Activated T-helper 17 cell treated with anti-CD3 and anti-CD28 coated beads, Interleukin-2, amount 50 U/mL, for 72 hours (primary cell): ENCODE results near the gene KIAA1958. TPM values are rescaled to one million over a fixed set of nuclear protein-coding genes. Genes with fewer than 3 reads are reported as not detected.
"Not testable (repeated sequence)": the region's sequence is repeated elsewhere in the genome, so short reads cannot be mapped to it uniquely, and the experiment has no call there.

Source experiments
- ATAC-seq: fragments of 150-1000 bp; cut with Tn5 transposase; replicated peaks from 2 replicates; pipeline ENCODE4 v1.10.0; 2021; ENCODE audit warnings: mild to moderate bottlenecking, moderate library complexity
- H3K27ac Mint-ChIP-seq: one replicate; pipeline ENCODE4 v1.8.0; 2022; ENCODE audit warnings: mixed read lengths
- H3K27me3 Mint-ChIP-seq: one replicate; pipeline ENCODE4 v1.8.0; 2022; ENCODE audit warnings: mixed read lengths
- H3K36me3 Mint-ChIP-seq: one replicate; pipeline ENCODE4 v1.8.0; 2022; ENCODE audit warnings: low read depth, mild to moderate bottlenecking, mixed read lengths
- H3K4me1 Mint-ChIP-seq: one replicate; pipeline ENCODE4 v1.8.0; 2022; ENCODE audit warnings: mixed read lengths
- H3K4me3 Mint-ChIP-seq: one replicate; pipeline ENCODE4 v1.8.0; 2022; ENCODE audit warnings: mild to moderate bottlenecking, mixed read lengths
- H3K9me3 Mint-ChIP-seq: one replicate; pipeline ENCODE4 v1.8.0; 2022; ENCODE audit warnings: mixed read lengths
- total RNA-seq, 2 donors: library from RNA; stranded (reverse); gene quantifications; one replicate each; pipeline ENCODE4 v1.2.3, GENCODE V29; 2022

KIAA1958 gene
- total RNA-seq, 2 donors from 2014 or later = 10.0 to 12.5 TPM

DNA sequence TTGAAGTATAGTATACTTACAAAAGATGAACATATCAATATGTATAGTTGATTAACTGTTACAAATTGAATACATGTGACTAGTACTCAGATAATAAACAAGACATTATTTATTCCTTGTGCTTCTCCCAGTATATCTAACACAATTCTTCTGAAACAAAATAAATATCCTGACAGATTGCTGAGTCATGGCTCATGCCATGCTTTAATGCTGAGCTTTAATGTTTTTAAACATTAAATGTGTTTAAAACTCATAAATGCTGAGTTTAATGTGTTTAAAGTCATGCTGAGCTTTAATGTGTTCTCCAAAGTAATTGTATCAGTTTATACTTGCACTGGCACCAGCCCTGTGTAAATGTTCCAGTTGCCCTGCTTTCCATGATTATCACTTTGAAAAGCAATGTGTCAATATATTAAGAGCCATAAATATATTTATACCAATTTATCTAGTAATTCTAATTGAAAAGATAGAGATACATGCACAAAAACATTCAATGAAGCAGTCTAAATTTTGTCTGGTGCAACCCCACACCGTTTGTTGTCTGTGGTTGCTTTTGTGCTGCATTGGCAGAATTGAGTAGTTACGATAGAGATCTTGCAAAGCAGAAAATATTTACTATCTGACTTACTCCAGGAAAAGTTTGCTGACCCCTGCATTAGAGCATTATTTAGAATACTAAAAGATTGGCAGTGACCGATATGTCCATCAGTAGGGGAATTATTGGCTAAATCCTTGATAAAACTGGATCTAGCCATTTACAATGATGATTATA lies 15.7 kb downstream of the KIAA1958 start:
- H3K27ac Mint-ChIP-seq = no peak overlapping the region
- H3K36me3 Mint-ChIP-seq = no peaks in the 10 kb centered on the region
- H3K4me1 Mint-ChIP-seq = no peaks in the 10 kb centered on the region
- H3K9me3 Mint-ChIP-seq = no peaks in the 10 kb centered on the region
- no peak overlapping the region for H3K4me3 Mint-ChIP-seq
- no peaks in the 10 kb centered on the region for H3K27me3 Mint-ChIP-seq
- no peak for ATAC-seq

GRCh38 chr9:112503170-112503569 lies 16.5 kb downstream of the KIAA1958 start:
- no peak overlapping the region for H3K4me3 Mint-ChIP-seq
- no peaks in the 10 kb centered on the region for H3K4me1 Mint-ChIP-seq
- no peaks in the 10 kb centered on the region for H3K9me3 Mint-ChIP-seq
- no peaks in the 10 kb centered on the region for H3K27me3 Mint-ChIP-seq
- no peak for ATAC-seq
- H3K27ac Mint-ChIP-seq = no peak overlapping the region
- H3K36me3 Mint-ChIP-seq = no peaks in the 10 kb centered on the region

DNA sequence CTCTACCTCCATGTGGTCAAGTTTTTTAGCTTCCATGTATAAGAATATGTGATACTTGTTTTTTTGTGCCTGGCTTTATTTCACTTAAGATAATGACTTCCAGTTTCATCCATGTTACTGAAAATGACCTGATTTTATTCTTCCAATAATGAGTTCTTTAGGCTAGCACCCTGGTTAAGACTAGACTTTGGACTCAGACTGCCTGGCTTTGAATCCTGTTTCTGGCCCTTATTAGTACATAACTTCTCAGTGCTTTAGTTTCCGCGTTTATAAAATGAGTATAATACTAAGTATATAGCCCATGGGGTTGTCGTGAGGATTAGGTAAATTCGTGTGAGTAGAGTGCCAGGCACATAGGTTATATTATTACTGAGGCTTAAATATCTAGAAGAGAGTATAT lies 18.5 kb downstream of the KIAA1958 start:
- Mint-ChIP-seq H3K27ac (no peak overlapping the region), H3K4me3 (no peak overlapping the region)

GRCh38 chr9:112505607-112506006 lies 19.0 kb downstream of the KIAA1958 start:
- Mint-ChIP-seq H3K9me3 (no peaks in the 10 kb centered on the region), H3K27ac (no peak overlapping the region), H3K4me3 (no peak overlapping the region), H3K27me3 (no peaks in the 10 kb centered on the region), H3K4me1 (no peaks in the 10 kb centered on the region), H3K36me3 (no peaks in the 10 kb centered on the region)
- no peak for ATAC-seq

More for the DNA sequence above, 18.5 kb downstream of the KIAA1958 start:
- no peaks in the 10 kb centered on the region for H3K36me3 Mint-ChIP-seq
- no peaks in the 10 kb centered on the region for H3K27me3 Mint-ChIP-seq
- ATAC-seq = no peak
- H3K4me1 Mint-ChIP-seq = no peaks in the 10 kb centered on the region
- H3K9me3 Mint-ChIP-seq = no peaks in the 10 kb centered on the region

DNA sequence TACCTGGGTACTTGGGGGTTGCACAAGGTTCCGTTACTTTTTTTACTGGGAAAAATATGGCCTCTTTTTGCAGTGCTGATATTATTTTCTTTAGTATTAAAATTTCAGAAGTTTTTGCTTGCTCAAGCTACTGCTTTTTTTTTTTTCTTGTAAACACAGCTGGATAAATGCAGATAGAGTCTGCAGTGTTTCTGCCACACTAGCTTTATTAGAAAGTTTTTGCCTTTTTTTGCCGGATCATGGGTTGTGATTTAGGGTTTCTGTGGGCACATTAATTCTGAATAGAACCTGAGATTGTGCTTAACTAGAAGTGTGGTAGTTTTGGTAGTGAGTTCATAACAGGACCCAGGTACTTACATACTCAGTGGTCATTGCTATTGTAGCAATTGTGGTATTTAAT lies 19.9 kb downstream of the KIAA1958 start:
- Mint-ChIP-seq H3K27me3 (no peaks in the 10 kb centered on the region), H3K9me3 (no peaks in the 10 kb centered on the region), H3K4me3 (no peak overlapping the region), H3K27ac (no peak overlapping the region), H3K4me1 (no peaks in the 10 kb centered on the region), H3K36me3 (no peaks in the 10 kb centered on the region)
- ATAC-seq = no peak

- Mint-ChIP-seq H3K27ac (no peak overlapping the region), H3K4me1 (no peaks in the 10 kb centered on the region), H3K9me3 (no peaks in the 10 kb centered on the region)
Measured at GRCh38 chr9:112507001-112507680, 20.5 kb downstream of the KIAA1958 start.

DNA sequence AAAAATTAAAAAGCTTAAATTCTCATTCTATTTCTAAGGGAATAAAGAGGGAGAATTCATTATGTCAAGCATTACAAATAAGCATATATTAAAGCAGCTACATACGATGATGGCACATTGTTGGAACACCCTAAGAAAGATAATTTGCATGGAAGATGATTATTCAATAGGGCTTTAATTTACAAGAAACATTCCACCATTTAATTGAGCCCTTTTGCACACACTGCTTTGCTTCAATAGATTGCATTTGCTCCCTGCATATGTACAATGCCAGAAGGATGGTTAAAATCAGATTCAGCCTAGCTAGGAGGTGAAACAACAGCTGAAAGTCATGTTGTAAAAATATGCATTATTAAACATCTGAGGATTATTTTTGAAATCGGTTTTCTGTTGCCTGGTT lies 21.8 kb downstream of the KIAA1958 start:
- no peaks in the 10 kb centered on the region for H3K4me1 Mint-ChIP-seq
- H3K27ac Mint-ChIP-seq = no peak overlapping the region
- no peaks in the 10 kb centered on the region for H3K27me3 Mint-ChIP-seq
- H3K36me3 Mint-ChIP-seq = no peaks in the 10 kb centered on the region
- no peak for ATAC-seq
- H3K4me3 Mint-ChIP-seq = no peak overlapping the region
- no peaks in the 10 kb centered on the region for H3K9me3 Mint-ChIP-seq

More at GRCh38 chr9:112507001-112507680, 20.5 kb downstream of the KIAA1958 start:
- H3K4me3 Mint-ChIP-seq = no peak overlapping the region
- H3K27me3 Mint-ChIP-seq = no peaks in the 10 kb centered on the region
- H3K36me3 Mint-ChIP-seq = no peaks in the 10 kb centered on the region
- no peak for ATAC-seq

- not testable (repeated sequence) for H3K27me3 Mint-ChIP-seq, ATAC-seq, H3K4me3 Mint-ChIP-seq
Measured at GRCh38 chr9:112512377-112512776, 25.8 kb downstream of the KIAA1958 start.

DNA sequence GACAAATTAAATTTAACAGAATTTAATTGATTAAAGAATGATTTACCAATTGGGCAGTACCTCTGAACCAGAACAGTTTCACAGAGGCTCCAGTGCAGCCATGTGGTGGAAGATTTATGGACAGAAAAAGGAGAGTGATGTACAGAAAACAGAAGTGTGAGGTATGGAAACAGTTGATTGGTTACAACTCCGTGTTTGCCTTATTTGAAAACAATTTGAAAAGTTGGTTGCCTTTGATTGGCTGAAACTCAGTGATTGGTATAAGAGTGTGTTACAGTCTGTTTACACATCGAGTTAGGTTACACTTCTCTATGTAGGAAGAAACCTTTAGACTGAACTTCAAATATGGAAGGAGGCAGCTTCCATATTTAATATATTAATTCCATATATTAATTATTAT lies 30.1 kb downstream of the KIAA1958 start:
- no peak for ATAC-seq
- Mint-ChIP-seq H3K9me3 (no peaks in the 10 kb centered on the region), H3K4me1 (no peaks in the 10 kb centered on the region), H3K4me3 (no peak overlapping the region), H3K27me3 (no peaks in the 10 kb centered on the region), H3K36me3 (no peaks in the 10 kb centered on the region), H3K27ac (no peak overlapping the region)

More at GRCh38 chr9:112512377-112512776, 25.8 kb downstream of the KIAA1958 start:
- not testable (repeated sequence) for H3K4me1 Mint-ChIP-seq, H3K9me3 Mint-ChIP-seq, H3K27ac Mint-ChIP-seq, H3K36me3 Mint-ChIP-seq

- Mint-ChIP-seq H3K4me3 (no peak overlapping the region), H3K4me1 (no peaks in the 10 kb centered on the region), H3K27ac (no peak overlapping the region), H3K27me3 (no peaks in the 10 kb centered on the region), H3K9me3 (no peaks in the 10 kb centered on the region), H3K36me3 (no peaks in the 10 kb centered on the region)
- ATAC-seq = no peak
Measured at GRCh38 chr9:112520069-112520468, 33.4 kb downstream of the KIAA1958 start.

- ATAC-seq = no peak
- Mint-ChIP-seq H3K4me1 (no peaks in the 10 kb centered on the region), H3K36me3 (no peaks in the 10 kb centered on the region), H3K27ac (no peak overlapping the region), H3K4me3 (no peak overlapping the region), H3K9me3 (no peaks in the 10 kb centered on the region), H3K27me3 (no peaks in the 10 kb centered on the region)
Measured at GRCh38 chr9:112520656-112521055, 34.0 kb downstream of the KIAA1958 start.

DNA sequence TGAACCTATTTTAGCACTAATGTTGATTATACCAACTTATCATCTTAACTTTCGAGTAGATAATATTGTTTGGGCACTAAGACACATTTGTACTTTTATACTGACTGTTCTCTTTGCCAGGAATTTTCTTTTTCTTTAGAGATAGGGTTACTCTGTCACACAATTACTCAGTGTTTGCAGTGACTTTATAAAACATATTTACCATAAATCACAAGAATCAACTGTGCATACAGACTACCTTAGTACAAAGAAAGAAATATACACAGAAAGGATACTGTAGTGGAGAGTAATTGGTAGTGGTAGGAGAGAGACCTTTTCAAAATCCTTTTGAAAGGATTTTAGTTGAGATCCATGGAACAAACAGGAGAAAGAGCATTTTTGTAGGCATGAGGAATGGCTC lies 40.3 kb downstream of the KIAA1958 start:
- no peaks in the 10 kb centered on the region for H3K27me3 Mint-ChIP-seq
- no peaks in the 10 kb centered on the region for H3K9me3 Mint-ChIP-seq

GRCh38 chr9:112527959-112528358 lies 41.3 kb downstream of the KIAA1958 start:
- no peaks in the 10 kb centered on the region for H3K4me1 Mint-ChIP-seq
- H3K27me3 Mint-ChIP-seq = no peaks in the 10 kb centered on the region
- no peaks in the 10 kb centered on the region for H3K9me3 Mint-ChIP-seq
- H3K27ac Mint-ChIP-seq = no peak overlapping the region
- ATAC-seq = no peak
- no peaks in the 10 kb centered on the region for H3K36me3 Mint-ChIP-seq
- no peak overlapping the region for H3K4me3 Mint-ChIP-seq

More for the DNA sequence above, 40.3 kb downstream of the KIAA1958 start:
- H3K36me3 Mint-ChIP-seq = no peaks in the 10 kb centered on the region
- H3K27ac Mint-ChIP-seq = no peak overlapping the region
- H3K4me1 Mint-ChIP-seq = no peaks in the 10 kb centered on the region
- no peak overlapping the region for H3K4me3 Mint-ChIP-seq
- no peak for ATAC-seq

DNA sequence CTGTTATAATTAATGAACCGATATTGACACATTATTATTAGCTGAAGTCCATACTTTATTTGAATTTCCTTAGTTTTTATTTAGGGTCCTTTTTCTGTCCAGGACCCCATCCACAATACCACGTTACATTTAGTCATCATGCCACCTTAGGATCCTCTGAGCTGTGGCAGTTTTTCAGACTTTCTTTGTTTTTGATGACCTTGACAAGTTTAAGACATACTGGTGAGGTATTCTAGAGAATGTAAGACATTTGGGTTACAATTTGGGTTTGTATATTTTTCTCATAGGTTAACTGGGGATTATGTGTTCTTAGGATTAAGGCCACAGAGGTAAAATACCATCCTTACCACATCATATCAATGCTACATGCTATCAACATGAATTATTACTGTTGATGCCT lies 42.7 kb downstream of the KIAA1958 start:
- Mint-ChIP-seq H3K27ac (no peak overlapping the region), H3K4me1 (peaks cover 5% of the 10 kb centered on the region), H3K9me3 (no peaks in the 10 kb centered on the region), H3K36me3 (no peaks in the 10 kb centered on the region), H3K4me3 (no peak overlapping the region), H3K27me3 (no peaks in the 10 kb centered on the region)
- no peak for ATAC-seq

DNA sequence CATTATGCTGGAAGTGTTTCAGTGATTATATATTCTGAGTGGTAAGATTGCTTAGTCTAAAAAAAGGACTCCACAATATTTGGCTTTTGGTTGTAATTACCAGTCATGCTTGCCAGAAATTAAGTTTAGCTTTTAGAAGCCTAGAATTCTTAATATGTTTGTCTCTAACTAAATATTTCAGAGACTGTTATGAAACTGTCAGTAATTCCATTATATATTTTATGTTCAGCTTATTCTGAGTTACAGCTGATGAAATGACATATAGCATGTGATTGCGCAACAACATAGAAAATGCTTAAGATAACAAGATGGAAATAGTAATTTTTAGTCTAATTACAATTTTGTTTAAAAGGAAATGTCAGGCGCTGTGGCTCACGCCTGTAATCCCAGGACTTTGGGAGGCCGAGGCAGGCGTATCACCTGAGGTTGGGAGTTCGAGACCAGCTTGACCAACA lies 44.2 kb downstream of the KIAA1958 start:
- Mint-ChIP-seq H3K27me3 (no peaks in the 10 kb centered on the region), H3K4me3 (no peak overlapping the region), H3K27ac (no peak overlapping the region), H3K36me3 (no peaks in the 10 kb centered on the region), H3K4me1 (peaks cover 8% of the 10 kb centered on the region), H3K9me3 (no peaks in the 10 kb centered on the region)
- ATAC-seq = no peak
